Gastrocnemius medialis (tissue), 4 donors: ENCODE results near the gene PDC. TPM values are rescaled to one million over a fixed set of nuclear protein-coding genes. Genes with fewer than 3 reads are reported as not detected.

Source experiments
- ATAC-seq, 2 donors: fragments of 150-250 bp; one replicate each; pipeline ENCODE4 v1.9.1; 2016
- DNase-seq, 2 donors: peaks; one replicate each; pipeline ENCODE4 v3.0.0-alpha.2; 2019
- H3K27ac ChIP-seq, 4 donors: fragments of 200-600 bp; sonication (generic); 1 replicate in 1 of 4; 2 replicates in 3 of 4; pipeline ENCODE4 v1.5.1; 2016 to 2018; ENCODE audit warnings: mild to moderate bottlenecking in 2 of 4, moderate library complexity in 1 of 4
- H3K27me3 ChIP-seq, 3 donors: fragments of 200-600 bp; sonication (generic) in 2 of 3; 1 replicate in 1 of 3; 2 replicates in 2 of 3; pipeline versions ENCODE4 v1.5.1 to v1.6.0; 2016 to 2019; ENCODE audit warnings: mild to moderate bottlenecking in 1 of 3, moderate library complexity in 1 of 3
- H3K36me3 ChIP-seq, 2 donors: fragments of 200-600 bp; sonication (generic) in 1 of 2; one replicate each; pipeline ENCODE4 v1.5.1; 2017 to 2018
- H3K4me1 ChIP-seq, 2 donors: fragments of 200-600 bp; sonication (generic) in 1 of 2; one replicate each; pipeline ENCODE4 v1.5.1; 2016 to 2017; ENCODE audit warnings: mild to moderate bottlenecking in 2 of 2
- H3K4me3 ChIP-seq, 4 donors: fragments of 200-600 bp; sonication (generic) in 3 of 4; 1 replicate in 1 of 4; 2 replicates in 3 of 4; pipeline ENCODE4 v1.5.1; 2016 to 2019; ENCODE audit warnings: mild to moderate bottlenecking in 2 of 4
- H3K9me3 ChIP-seq, 3 donors: fragments of 200-600 bp; sonication (generic) in 2 of 3; 1 replicate in 1 of 3; 2 replicates in 2 of 3; pipeline ENCODE4 v1.5.1; 2016 to 2019
- CTCF ChIP-seq, 5 experiments: fragments of 450-650 bp in 3 of 5; fragments of 200-600 bp in 2 of 5; sonication (generic) in 2 of 5; IDR thresholded peaks in 4 of 5; conservative IDR thresholded peaks in 1 of 5; 1 replicate in 4 of 5; 2 replicates in 1 of 5; pipeline ENCODE4 v1.5.1; 2016 to 2019; ENCODE audit warnings: antibody characterized with exemption in 5 of 5, mild to moderate bottlenecking in 3 of 5, moderate library complexity in 3 of 5
- POLR2A ChIP-seq, 2 donors: fragments of 450-650 bp; IDR thresholded peaks; one replicate each; pipeline ENCODE4 v1.6.1; 2017; ENCODE audit warnings: antibody characterized with exemption in 2 of 2, mild to moderate bottlenecking in 2 of 2, moderate library complexity in 2 of 2
- in situ Hi-C, 4 donors: fragments of 200-750 bp; cut with MboI; loops; one replicate each; pipeline versions ENCODE4 v1.15.0 to v1.8.0; 2017; ENCODE audit warnings: low sequenced_read_pairs in 4 of 4
- intact Hi-C: fragments of 100-400 bp; cut with DNase I; formaldehyde crosslinking; loops from one replicate; pipeline ENCODE4 v1.15.1; 2023; ENCODE audit warnings: low total_unique reads
- total RNA-seq, 4 donors: library from RNA; depleted of rRNA; stranded (reverse); fragments of >200 nt; gene quantifications; one replicate each; pipeline versions ENCODE4 v1.1.0 to v1.2.3, GENCODE V29; 2016

PDC gene
- total RNA-seq, 4 donors from 2014 or later, result not detected

- DNase-seq (no peak), ATAC-seq (no peak)
- Histone ChIP-seq H3K27ac (no peak overlapping the region), H3K4me1 (no peaks in the 10 kb centered on the region), H3K27me3 (no peaks in the 10 kb centered on the region), H3K4me3 (no peak overlapping the region), H3K9me3 (no peaks in the 10 kb centered on the region), H3K36me3 (no peaks in the 10 kb centered on the region)
- intact Hi-C loops, result no loop called here
- in situ Hi-C loops, result loop anchor here in 1 of 4 donors (25.0 kb wide), 1 partner anchor 488 kb away; no protein-coding TSS in a partner anchor
- TF ChIP-seq POLR2A (IDR thresholded peaks at IDR 0.05), result no peak
- TF ChIP-seq CTCF (IDR thresholded peaks at IDR 0.05 in 4 of 5, conservative IDR thresholded peaks at IDR 0.05 in 1 of 5), result no peak
These were observed 37.9 kb upstream of the PDC start for GRCh38 chr1:186498695-186499389.

- in situ Hi-C loops (loop anchor here in 1 of 4 donors (25.0 kb wide), 1 partner anchor 489 kb away; no protein-coding TSS in a partner anchor), intact Hi-C loops (no loop called here)
- Histone ChIP-seq H3K4me3 (no peak overlapping the region), H3K4me1 (no peaks in the 10 kb centered on the region), H3K27me3 (no peaks in the 10 kb centered on the region), H3K9me3 (no peaks in the 10 kb centered on the region), H3K27ac (no peak overlapping the region), H3K36me3 (no peaks in the 10 kb centered on the region)
- no peak for DNase-seq
- ATAC-seq, result no peak
- no peak for TF ChIP-seq POLR2A (IDR thresholded peaks at IDR 0.05)
- no peak for TF ChIP-seq CTCF (IDR thresholded peaks at IDR 0.05 in 4 of 5, conservative IDR thresholded peaks at IDR 0.05 in 1 of 5)
These were observed 37.2 kb upstream of the PDC start for GRCh38 chr1:186498071-186498470.

DNA sequence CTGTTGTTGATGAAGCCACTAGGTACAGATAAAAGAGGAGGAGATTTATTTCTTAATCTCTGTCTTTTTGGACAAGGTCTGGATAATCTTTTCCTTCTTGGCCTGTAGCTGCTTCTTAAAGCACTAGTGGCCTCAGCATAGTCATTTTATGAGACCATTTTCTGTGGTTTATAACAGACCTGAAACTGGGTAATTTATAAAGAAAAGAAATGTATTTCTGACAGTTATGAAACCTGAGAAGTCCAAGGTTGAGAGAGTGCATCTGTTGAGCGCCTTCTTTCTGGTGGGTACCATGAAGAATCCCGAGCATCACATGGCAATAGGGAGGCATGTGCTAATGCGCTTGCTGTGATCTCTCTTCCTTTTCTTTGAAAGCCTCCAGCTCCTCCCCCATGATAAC lies 36.7 kb upstream of the PDC start:
- Histone ChIP-seq H3K27me3 (no peaks in the 10 kb centered on the region), H3K36me3 (no peaks in the 10 kb centered on the region), H3K4me1 (no peaks in the 10 kb centered on the region), H3K27ac (no peak overlapping the region), H3K9me3 (no peaks in the 10 kb centered on the region), H3K4me3 (no peak overlapping the region)
- ATAC-seq (no peak), DNase-seq (no peak)
- intact Hi-C loops (no loop called here), in situ Hi-C loops (loop anchor here in 1 of 4 donors (25.0 kb wide), 1 partner anchor 490 kb away; no protein-coding TSS in a partner anchor)
- no peak for TF ChIP-seq POLR2A (IDR thresholded peaks at IDR 0.05)
- no peak for TF ChIP-seq CTCF (IDR thresholded peaks at IDR 0.05 in 4 of 5, conservative IDR thresholded peaks at IDR 0.05 in 1 of 5)

- H3K9me3 ChIP-seq, result no peaks in the 10 kb centered on the region
- no peaks in the 10 kb centered on the region for H3K27me3 ChIP-seq
- ATAC-seq (no peak), DNase-seq (no peak)
- in situ Hi-C loops, result loop anchor here in 1 of 4 donors (25.0 kb wide), 1 partner anchor 491 kb away; no protein-coding TSS in a partner anchor
- H3K36me3 ChIP-seq, result no peaks in the 10 kb centered on the region
- no peaks in the 10 kb centered on the region for H3K4me1 ChIP-seq
- intact Hi-C loops, result no loop called here
- no peak overlapping the region for H3K4me3 ChIP-seq
- TF ChIP-seq POLR2A (IDR thresholded peaks at IDR 0.05), result no peak
- TF ChIP-seq CTCF (IDR thresholded peaks at IDR 0.05 in 4 of 5, conservative IDR thresholded peaks at IDR 0.05 in 1 of 5), result no peak
- no peak overlapping the region for H3K27ac ChIP-seq
These were observed 35.4 kb upstream of the PDC start for GRCh38 chr1:186496171-186496851.
